HepG2 (cell line): ENCODE data around the gene PLPP3. TPM values are rescaled to one million over a fixed set of nuclear protein-coding genes. Genes with fewer than 3 reads are reported as not detected.

ENCODE experiments used
- ATAC-seq: fragments of 200-7000 bp; cut with Tn5 transposase; 3 replicates; pipeline ENCODE4 v1.9.1; 2020; ENCODE audit warnings: mild to moderate bottlenecking, moderate library complexity
- BruUV-seq: library from RNA; stranded (reverse); fragments of 400-500 nt; replicated peaks from 2 replicates; lab custom pipeline; 2021; lab: Mats Ljungman, UMichigan
- CTCF ChIA-PET: fragments of 300-600 bp; formaldehyde crosslinking; extraction: SDS; loops from one replicate; lab custom pipeline; 2021; ENCODE audit warnings: low total read pairs, inconsistent platforms, low intra/inter-chr PET ratio; lab: Yijun Ruan, JAX
- POLR2A ChIA-PET: fragments of 350-600 bp; sonication (Branson Sonifier 250); formaldehyde crosslinking; loops from one replicate; lab custom pipeline; 2020; ENCODE audit warnings: antibody characterized with exemption, inconsistent platforms; lab: Yijun Ruan, JAX
- DNase-seq: peaks from one replicate; pipeline ENCODE4 v3.0.0-alpha.2; 2015; ENCODE audit warnings: low spot score
- FAIRE-seq: peaks from 3 replicates; lab custom pipeline; 2011; peaks lifted over from hg19 to GRCh38; lab: Jason Lieb, UNC
- H2AFZ ChIP-seq: one replicate; pipeline ENCODE4 v1.6.1; 2011; ENCODE audit warnings: low read length, inconsistent platforms
- H3K27ac ChIP-seq: fragments of 300-600 bp; 3 replicates; pipeline ENCODE4 v1.8.0; 2011; ENCODE audit warnings: mixed run types, mild to moderate bottlenecking, mixed read lengths, low read length, inconsistent platforms; ENCODE audit not compliant: insufficient read depth; ENCODE audit errors: extremely low read length
- H3K27me3 ChIP-seq, 2 experiments: fragments of 200-600 bp in 1 of 2; 2 replicates in 1 of 2; 3 replicates in 1 of 2; pipeline versions ENCODE4 v1.6.0 to v1.8.0; 2011; ENCODE audit warnings: low read length in 2 of 2, mild to moderate bottlenecking in 2 of 2, moderate library complexity in 2 of 2, inconsistent platforms in 1 of 2; ENCODE audit not compliant: insufficient read depth in 2 of 2, control insufficient read depth in 1 of 2
- H3K36me3 ChIP-seq, 2 experiments: fragments of 200-600 bp in 1 of 2; replicated peaks in 1 of 2; 2 replicates in 1 of 2; 3 replicates in 1 of 2; pipeline versions ENCODE4 v1.5.1 to v1.8.0; 2011; ENCODE audit warnings: low read length in 2 of 2, inconsistent platforms in 1 of 2; ENCODE audit not compliant: insufficient read depth in 2 of 2, control insufficient read depth in 1 of 2
- H3K4me1 ChIP-seq: 2 replicates; pipeline ENCODE4 v1.5.1; 2012; ENCODE audit warnings: low read length, inconsistent platforms; ENCODE audit not compliant: insufficient read depth
- H3K4me2 ChIP-seq: 2 replicates; pipeline ENCODE4 v1.6.0; 2011; ENCODE audit warnings: low read depth, low read length, inconsistent platforms
- H3K4me3 ChIP-seq, 3 experiments: fragments of 200-600 bp in 1 of 3; sonication (generic), shearing (Covaris generic) in 1 of 3; replicated peaks in 1 of 3; 2 replicates each; pipeline ENCODE4 v1.5.1; 2011 to 2016; ENCODE audit warnings: low read length in 3 of 3, inconsistent platforms in 2 of 3, low read depth in 2 of 3, mild to moderate bottlenecking in 2 of 3, control low read depth in 1 of 3, mixed read lengths in 1 of 3; ENCODE audit not compliant: insufficient read depth in 1 of 3
- H3K79me2 ChIP-seq: one replicate; pipeline ENCODE4 v1.6.1; 2011; ENCODE audit warnings: low read length, inconsistent platforms; ENCODE audit not compliant: insufficient read depth
- H3K9ac ChIP-seq: 2 replicates; pipeline ENCODE4 v1.6.0; 2011; ENCODE audit warnings: mild to moderate bottlenecking, low read depth, low read length, inconsistent platforms; ENCODE audit not compliant: insufficient read depth
- H3K9me3 ChIP-seq: 2 replicates; pipeline ENCODE4 v1.5.1; 2012; ENCODE audit warnings: mild to moderate bottlenecking, low read length
- H4K20me1 ChIP-seq: 2 replicates; pipeline ENCODE4 v1.6.0; 2011; ENCODE audit warnings: inconsistent platforms, mild to moderate bottlenecking, low read length, moderate library complexity; ENCODE audit not compliant: insufficient read depth
- ATF1 ChIP-seq: IDR thresholded peaks from 2 replicates; pipeline ENCODE4 v1.6.1; 2016; ENCODE audit warnings: mild to moderate bottlenecking, control low read depth
- ATM ChIP-seq: fragments of 450-650 bp; IDR thresholded peaks from 2 replicates; pipeline ENCODE4 v1.7.1; 2017; ENCODE audit warnings: mild to moderate bottlenecking, borderline replicate concordance
- CEBPB ChIP-seq: IDR thresholded peaks from 2 replicates; pipeline ENCODE4 v1.6.1; 2011; ENCODE audit warnings: low read depth, low read length, improper control_type of control experiment, borderline replicate concordance
- CENPT ChIP-seq: sonication (generic); formaldehyde crosslinking; IDR thresholded peaks from 2 replicates; pipeline ENCODE4 v1.8.0; 2022; ENCODE audit warnings: low read depth, mild to moderate bottlenecking, moderate library complexity, missing genetic modification reagents
- DPF2 ChIP-seq: sonication (generic); formaldehyde crosslinking; IDR thresholded peaks from 2 replicates; pipeline ENCODE4 v1.4.0; 2020; ENCODE audit warnings: mild to moderate bottlenecking, low read depth, missing genetic modification reagents, borderline replicate concordance
- GLI4 ChIP-seq: sonication (generic); formaldehyde crosslinking; IDR thresholded peaks from 2 replicates; pipeline ENCODE4 v1.5.1; 2020; ENCODE audit warnings: missing genetic modification reagents, mild to moderate bottlenecking, moderate library complexity, borderline replicate concordance
- HIVEP1 ChIP-seq: sonication (generic); formaldehyde crosslinking; IDR thresholded peaks from 2 replicates; pipeline ENCODE4 v1.4.0; 2020; ENCODE audit warnings: mild to moderate bottlenecking, missing genetic modification reagents
- HMG20A ChIP-seq: IDR thresholded peaks from 2 replicates; pipeline ENCODE4 v1.6.1; 2016; ENCODE audit warnings: borderline replicate concordance
- KMT2B ChIP-seq: IDR thresholded peaks from 2 replicates; pipeline ENCODE4 v1.6.1; 2016; ENCODE audit warnings: missing genetic modification reagents, missing compliant biosample characterization
- NFYB ChIP-seq: sonication (generic); formaldehyde crosslinking; IDR thresholded peaks from 2 replicates; pipeline ENCODE4 v1.4.0; 2020; ENCODE audit warnings: missing genetic modification reagents
- RFX1 ChIP-seq: fragments of 450-650 bp; IDR thresholded peaks from 2 replicates; pipeline ENCODE4 v1.6.1; 2017
- SIX1 ChIP-seq: sonication (generic); formaldehyde crosslinking; IDR thresholded peaks from 2 replicates; pipeline ENCODE4 v1.4.0; 2020; ENCODE audit warnings: missing genetic modification reagents, borderline replicate concordance
- TBX2 ChIP-seq: sonication (generic); formaldehyde crosslinking; IDR thresholded peaks from 2 replicates; pipeline ENCODE4 v1.5.0; 2020; ENCODE audit warnings: missing genetic modification reagents, mild to moderate bottlenecking, borderline replicate concordance
- TFDP1 ChIP-seq: IDR thresholded peaks from 2 replicates; pipeline ENCODE4 v1.6.1; 2016; ENCODE audit warnings: missing compliant biosample characterization, missing genetic modification reagents, borderline replicate concordance
- TMF1 ChIP-seq: sonication (generic); formaldehyde crosslinking; IDR thresholded peaks from 2 replicates; pipeline ENCODE4 v1.8.1; 2022; ENCODE audit warnings: low read depth, missing genetic modification reagents
- ZBTB39 ChIP-seq: sonication (generic); formaldehyde crosslinking; IDR thresholded peaks from 2 replicates; pipeline ENCODE4 v1.5.0; 2020; ENCODE audit warnings: missing genetic modification reagents
- ZMAT5 ChIP-seq: sonication (generic); formaldehyde crosslinking; IDR thresholded peaks from 2 replicates; pipeline ENCODE4 v1.5.0; 2020; ENCODE audit warnings: mild to moderate bottlenecking, low read depth, missing genetic modification reagents, borderline replicate concordance
- ZNF3 ChIP-seq: IDR thresholded peaks from 2 replicates; pipeline ENCODE4 v1.7.0; 2017; ENCODE audit warnings: inconsistent platforms
- ZNF484 ChIP-seq: sonication (generic); formaldehyde crosslinking; IDR thresholded peaks from 2 replicates; pipeline ENCODE4 v1.5.1; 2020; ENCODE audit warnings: mild to moderate bottlenecking, low read depth, missing genetic modification reagents, borderline replicate concordance
- ZNF619 ChIP-seq: sonication (generic); formaldehyde crosslinking; IDR thresholded peaks from 2 replicates; pipeline ENCODE4 v1.4.0; 2020; ENCODE audit warnings: mild to moderate bottlenecking, missing genetic modification reagents
- ZNF7 ChIP-seq: IDR thresholded peaks from 2 replicates; pipeline ENCODE4 v1.6.1; 2016; ENCODE audit warnings: missing biosample characterization, missing genetic modification reagents
- ZNF75D ChIP-seq: sonication (generic); formaldehyde crosslinking; IDR thresholded peaks from 2 replicates; pipeline ENCODE4 v1.8.1; 2023; ENCODE audit warnings: missing genetic modification reagents, mild to moderate bottlenecking, borderline replicate concordance
- WGBS: methylation state at CpG from one replicate; pipeline ENCODE4 v1.1.6; 2017; ENCODE audit warnings: low lambda C conversion rate; 5-methylcytosine and 5-hydroxymethylcytosine counted together
- in situ Hi-C: cut with HindIII; loops from 2 replicates; pipeline ENCODE4 v1.10.0; 2017; ENCODE audit warnings: low pct_unique_long_range_greater_than_20kb; ENCODE audit not compliant: extremely low pct_ligation_motif_present
- intact Hi-C: fragments of 100-400 bp; cut with micrococcal nuclease; formaldehyde crosslinking; loops from one replicate; pipeline ENCODE4 v1.10.0; 2022; ENCODE audit not compliant: unreplicated experiment
- polyA plus RNA-seq, 8 experiments: library from polyadenylated mRNA; depleted of rRNA in 3 of 8; stranded (reverse) in 7 of 8; unstranded in 1 of 8; fragments of >200 nt; fragmentation: Illumina TruSeq in 4 of 8; extraction: Trizol in 4 of 8; gene quantifications; 2 replicates each; pipeline versions ENCODE4 v1.2.1 to v1.2.3, GENCODE V29; 2011 to 2016; ENCODE audit warnings: low read depth in 4 of 8, missing spikeins in 1 of 8, mixed read lengths in 1 of 8; ENCODE audit not compliant: insufficient read depth in 1 of 8
- total RNA-seq, 5 experiments: library from RNA; depleted of rRNA; stranded (reverse); fragments of >200 nt; fragmentation: Illumina TruSeq; extraction: Trizol; gene quantifications; 2 replicates each; pipeline ENCODE4 v1.2.3, GENCODE V29; 2016; ENCODE audit warnings: low read depth in 1 of 5

Gene PLPP3
- total and polyA plus RNA-seq, 2 of the 13 experiments (the other 11 are each of a cell fraction or from before 2014, with no cell fraction given), result 49.7 to 65.8 TPM

- TF ChIP-seq GLI4 (CRISPR knock-in tag) (no peak), TBX2 (CRISPR knock-in tag) (0 out of 2 replicates have a peak, but pooled peaks have one; percentile 26), ZNF7 (CRISPR knock-in tag) (no peak), ZNF75D (no peak), CENPT (CRISPR knock-in tag) (no peak), CEBPB (peak; percentile 10; the same call in 1 of the 2 replicates), KMT2B (CRISPR knock-in tag) (0 out of 2 replicates have a peak, but pooled peaks have one; percentile 22), ZNF484 (CRISPR knock-in tag) (no peak), HMG20A (0 out of 2 replicates have a peak, but pooled peaks have one; percentile 15)
These were observed 6.9 kb downstream of the PLPP3 start (continued) for GRCh38 chr1:56572334-56573050.

- Histone ChIP-seq H2AFZ (no peak overlapping the region), H3K4me3 (no peak overlapping the region), H3K36me3 (peaks cover 0 to 1% of the 10 kb centered on the region in 2 experiments; a peak in 1 of 5 replicates), H4K20me1 (peaks cover 14% of the 10 kb centered on the region), H3K27me3 (no peaks in the 10 kb centered on the region), H3K4me2 (peak overlapping the region; percentile 10; the same call in 1 of the 2 replicates), H3K79me2 (peaks cover 97% of the 10 kb centered on the region), H3K27ac (no peak overlapping the region), H3K9me3 (no peaks in the 10 kb centered on the region), H3K4me1 (peaks cover 96% of the 10 kb centered on the region), H3K9ac (no peak overlapping the region)
- ChIA-PET POLR2A (interaction anchor here (0.6 to 1.5 kb wide), 4 partner anchors 30 to 381 kb away, joined by 3 to 5 read pairs (median 4); no protein-coding TSS in a partner anchor), CTCF (no interaction called here)
- BruUV-seq, result no TSS peak
- no peak for ATAC-seq
- in situ Hi-C loops (loop anchor here (5.0 kb wide), 2 partner anchors 64 to 154 kb away; no protein-coding TSS in a partner anchor), intact Hi-C loops (no loop called here)
- DNase-seq, result no peak
- no peak for FAIRE-seq
- WGBS, result 89% methylated on average over 1 of the region's 1 CpG
- no peak for TF ChIP-seq ZBTB39
- no peak for TF ChIP-seq ATF1
- no peak for TF ChIP-seq NFYB (CRISPR knock-in tag)
- no peak for TF ChIP-seq ZNF3
- no peak for TF ChIP-seq HIVEP1 (CRISPR knock-in tag)
- no peak for TF ChIP-seq DPF2 (CRISPR knock-in tag)
- no peak for TF ChIP-seq ATM
- no peak for TF ChIP-seq ZNF619 (CRISPR knock-in tag)
- TF ChIP-seq TMF1, result no peak
- no peak for TF ChIP-seq SIX1
- no peak for TF ChIP-seq TFDP1 (CRISPR knock-in tag)
- no peak for TF ChIP-seq RFX1
- no peak for TF ChIP-seq ZMAT5
These were observed 7.9 kb downstream of the PLPP3 start for GRCh38 chr1:56571448-56571847.
